Gastroesophageal sphincter (tissue), 3 donors: Measurements from ENCODE around the gene MBLAC2.

Experiments
- EP300 ChIP-seq: sonication (generic); formaldehyde crosslinking; IDR thresholded peaks from one replicate; pipeline ENCODE4 v1.6.1; 2017; ENCODE audit warnings: antibody characterized with exemption, mild to moderate bottlenecking
- POLR2A ChIP-seq, 2 donors: fragments of 450-650 bp; IDR thresholded peaks; one replicate each; pipeline ENCODE4 v1.6.1; 2017; ENCODE audit warnings: antibody characterized with exemption in 2 of 2, mild to moderate bottlenecking in 2 of 2, moderate library complexity in 1 of 2
- POLR2AphosphoS5 ChIP-seq: sonication (generic); formaldehyde crosslinking; IDR thresholded peaks from one replicate; pipeline ENCODE4 v1.6.1; 2017; ENCODE audit warnings: antibody characterized with exemption
- TF ChIP-seq, protein P1 (sequence below), 4 experiments: fragments of 200-600 bp in 2 of 4; fragments of 450-650 bp in 2 of 4; sonication (generic) in 1 of 4; IDR thresholded peaks; one replicate each; pipeline ENCODE4 v1.5.1; 2017 to 2019; ENCODE audit warnings: antibody characterized with exemption in 4 of 4, mild to moderate bottlenecking in 2 of 4, moderate library complexity in 2 of 4

DNA sequence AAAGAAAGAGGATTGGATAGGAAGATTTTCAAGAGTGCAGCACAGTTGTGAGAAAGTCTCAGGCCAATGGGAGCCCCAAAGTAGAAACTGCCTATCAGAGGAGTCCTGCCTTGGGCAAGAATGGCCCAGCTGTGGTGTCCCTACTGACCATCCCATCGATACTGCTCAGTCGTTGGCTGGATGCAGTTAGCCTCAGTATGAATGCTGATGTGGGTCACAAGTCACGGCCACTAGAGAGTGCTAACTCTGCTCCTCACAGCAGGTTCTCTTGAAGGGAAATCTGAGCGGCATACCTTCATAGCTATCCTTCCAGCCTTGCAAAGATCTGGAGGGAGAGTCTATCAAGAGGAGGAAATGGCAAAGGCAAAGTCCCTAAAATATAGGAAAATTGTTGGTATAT, 53.4 kb downstream of the MBLAC2 start:
- TF ChIP-seq POLR2A (IDR thresholded peaks at IDR 0.05) (no peak), EP300 (no peak), POLR2AphosphoS5 (no peak)
- TF ChIP-seq, protein P1, sequence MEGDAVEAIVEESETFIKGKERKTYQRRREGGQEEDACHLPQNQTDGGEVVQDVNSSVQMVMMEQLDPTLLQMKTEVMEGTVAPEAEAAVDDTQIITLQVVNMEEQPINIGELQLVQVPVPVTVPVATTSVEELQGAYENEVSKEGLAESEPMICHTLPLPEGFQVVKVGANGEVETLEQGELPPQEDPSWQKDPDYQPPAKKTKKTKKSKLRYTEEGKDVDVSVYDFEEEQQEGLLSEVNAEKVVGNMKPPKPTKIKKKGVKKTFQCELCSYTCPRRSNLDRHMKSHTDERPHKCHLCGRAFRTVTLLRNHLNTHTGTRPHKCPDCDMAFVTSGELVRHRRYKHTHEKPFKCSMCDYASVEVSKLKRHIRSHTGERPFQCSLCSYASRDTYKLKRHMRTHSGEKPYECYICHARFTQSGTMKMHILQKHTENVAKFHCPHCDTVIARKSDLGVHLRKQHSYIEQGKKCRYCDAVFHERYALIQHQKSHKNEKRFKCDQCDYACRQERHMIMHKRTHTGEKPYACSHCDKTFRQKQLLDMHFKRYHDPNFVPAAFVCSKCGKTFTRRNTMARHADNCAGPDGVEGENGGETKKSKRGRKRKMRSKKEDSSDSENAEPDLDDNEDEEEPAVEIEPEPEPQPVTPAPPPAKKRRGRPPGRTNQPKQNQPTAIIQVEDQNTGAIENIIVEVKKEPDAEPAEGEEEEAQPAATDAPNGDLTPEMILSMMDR (IDR thresholded peaks at IDR 0.05) = no peak
